GM18519 (cell line): ENCODE results near the gene NSUN2.
"Not testable (repeated sequence)": the region's sequence is repeated elsewhere in the genome, so short reads cannot be mapped to it uniquely, and the experiment has no call there.

ENCODE experiments used
- ATAC-seq: cut with Tn5 transposase; IDR thresholded peaks from one replicate; pipeline ENCODE4 v1.9.1; 2021; ENCODE audit warnings: mild to moderate bottlenecking, moderate library complexity; ENCODE audit not compliant: unreplicated experiment, low FRiP score

Gene NSUN2

GRCh38 chr5:6645571-6646362, 12.9 kb upstream of the NSUN2 start:
- ATAC-seq = not testable (repeated sequence)

GRCh38 chr5:6644794-6645241, 12.0 kb upstream of the NSUN2 start:
- ATAC-seq = no peak

- ATAC-seq = no peak
These were observed 9.8 kb upstream of the NSUN2 start for GRCh38 chr5:6642655-6643054.

GRCh38 chr5:6638236-6638635, 5.4 kb upstream of the NSUN2 start:
- no peak for ATAC-seq

- no peak for ATAC-seq
These were observed 4.7 kb upstream of the NSUN2 start for GRCh38 chr5:6637590-6637989.

- no peak for ATAC-seq
These were observed 4.2 kb upstream of the NSUN2 start for GRCh38 chr5:6637022-6637421.

- no peak for ATAC-seq
These were observed 3.4 kb upstream of the NSUN2 start for GRCh38 chr5:6636293-6636692.

- ATAC-seq = no peak
These were observed 2.1 kb upstream of the NSUN2 start for GRCh38 chr5:6634788-6635430.

GRCh38 chr5:6634306-6634705, 1.5 kb upstream of the NSUN2 start:
- no peak for ATAC-seq

GRCh38 chr5:6633469-6634245, 813 bp upstream of the NSUN2 start:
- peak; percentile 47 for ATAC-seq

GRCh38 chr5:6632324-6632887, 438 bp downstream of the NSUN2 start:
- peak; percentile 7 for ATAC-seq

GRCh38 chr5:6631441-6631840, 1.4 kb downstream of the NSUN2 start:
- no peak for ATAC-seq

GRCh38 chr5:6626508-6626907, 6.3 kb downstream of the NSUN2 start:
- no peak for ATAC-seq

GRCh38 chr5:6623941-6624340, 8.9 kb downstream of the NSUN2 start:
- no peak for ATAC-seq

GRCh38 chr5:6623228-6623627, 9.6 kb downstream of the NSUN2 start:
- no peak for ATAC-seq

- no peak for ATAC-seq
These were observed 16.2 kb downstream of the NSUN2 start for GRCh38 chr5:6616632-6617031.

- no peak for ATAC-seq
These were observed 17.6 kb downstream of the NSUN2 start for GRCh38 chr5:6615034-6615815.

- ATAC-seq = no peak
These were observed 21.2 kb downstream of the NSUN2 start for GRCh38 chr5:6611334-6612256.

GRCh38 chr5:6608016-6608415, 24.8 kb downstream of the NSUN2 start:
- no peak for ATAC-seq
